COLO668 (cell line): ENCODE measurements around the gene AKR1C8.
"Not testable (repeated sequence)": the region's sequence is repeated elsewhere in the genome, so short reads cannot be mapped to it uniquely, and the experiment has no call there.

Experiments
- DNase-seq: peaks from one replicate; lab custom pipeline; 2025; ENCODE audit not compliant: unreplicated experiment; lab: John Stamatoyannopoulos, UW

Gene AKR1C8

DNA sequence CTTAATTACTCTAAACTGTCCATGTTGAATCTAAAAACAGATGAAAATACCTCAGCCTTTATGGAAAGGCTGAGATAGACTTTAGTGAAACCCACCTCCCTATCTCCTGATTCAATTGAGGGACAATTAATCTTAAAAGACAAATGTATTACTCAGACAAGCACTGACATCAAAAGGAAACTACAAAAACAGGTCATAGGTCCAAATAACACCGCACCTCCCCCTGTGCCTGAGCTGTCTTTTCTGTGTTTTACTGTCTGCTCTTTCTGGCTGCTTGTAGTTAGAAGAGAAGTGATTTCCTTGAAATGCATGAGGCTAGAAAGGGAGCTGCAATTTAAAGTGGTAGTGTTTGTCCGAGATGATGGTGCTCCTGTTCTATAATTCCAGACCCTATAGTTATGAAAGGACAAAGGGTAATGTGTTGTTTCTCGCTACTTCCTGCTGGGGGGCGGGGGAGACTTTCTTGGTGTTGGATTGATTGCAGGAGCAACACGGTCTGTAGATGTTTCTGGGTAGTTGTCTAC is 16.0 kb downstream of the AKR1C8 start:
- DNase-seq, result no peak

DNA sequence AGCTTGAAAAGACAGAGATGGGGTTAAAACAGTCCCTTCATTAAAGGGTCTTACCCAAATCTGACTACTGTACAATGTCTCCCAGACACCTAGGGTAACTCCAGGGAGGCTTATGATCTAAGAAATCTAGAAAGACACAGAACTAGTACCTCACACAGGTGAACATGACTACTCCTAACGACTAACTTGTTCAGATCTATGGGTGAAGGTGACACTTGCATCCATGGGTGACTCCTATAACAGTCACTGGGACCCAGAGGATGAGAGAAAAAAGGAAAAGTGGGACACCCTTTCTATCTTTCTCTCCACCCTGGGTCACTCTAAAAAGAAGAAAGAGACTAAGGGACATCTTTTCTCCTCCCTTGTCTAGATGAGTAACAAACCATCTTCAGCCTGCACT is 19.2 kb downstream of the AKR1C8 start:
- no peak for DNase-seq

DNA sequence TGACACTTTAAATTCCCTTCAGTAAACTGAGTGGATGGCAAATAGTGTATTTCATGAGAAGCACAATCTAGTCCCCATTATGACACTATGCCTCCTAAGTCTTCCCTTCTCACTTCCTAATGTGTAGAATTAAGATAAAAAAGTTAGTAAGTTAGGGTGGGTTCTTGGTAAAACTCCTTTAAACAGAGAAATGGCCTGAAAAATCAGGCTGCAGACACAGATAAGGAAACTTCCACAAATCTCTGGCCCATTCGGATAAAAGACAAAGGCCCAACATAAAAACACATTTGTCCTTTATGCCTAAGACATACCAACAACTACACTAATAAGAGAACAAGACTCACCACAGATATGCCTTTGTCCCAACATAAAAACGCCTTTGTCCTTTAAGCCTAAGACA is 21.5 kb downstream of the AKR1C8 start:
- no peak for DNase-seq

DNA sequence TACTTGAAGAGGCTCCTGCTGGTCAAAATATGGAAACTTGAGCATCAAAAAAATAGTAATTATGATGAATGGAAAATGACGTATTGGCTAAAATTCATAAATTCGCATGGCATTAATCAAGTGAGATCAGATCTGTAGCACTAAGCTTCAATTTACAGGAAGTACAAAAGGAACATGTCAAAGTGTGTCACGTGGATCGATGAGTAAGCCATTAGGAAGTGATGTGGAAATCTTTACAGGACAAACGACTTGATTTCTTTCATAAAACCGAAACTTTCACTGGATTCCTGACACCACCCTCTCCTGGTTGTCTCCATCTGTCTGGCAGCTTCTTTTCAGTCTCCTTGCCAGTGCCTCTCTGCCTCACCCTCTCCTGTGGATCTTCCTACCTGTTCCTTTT is 25.8 kb downstream of the AKR1C8 start:
- no peak for DNase-seq

DNA sequence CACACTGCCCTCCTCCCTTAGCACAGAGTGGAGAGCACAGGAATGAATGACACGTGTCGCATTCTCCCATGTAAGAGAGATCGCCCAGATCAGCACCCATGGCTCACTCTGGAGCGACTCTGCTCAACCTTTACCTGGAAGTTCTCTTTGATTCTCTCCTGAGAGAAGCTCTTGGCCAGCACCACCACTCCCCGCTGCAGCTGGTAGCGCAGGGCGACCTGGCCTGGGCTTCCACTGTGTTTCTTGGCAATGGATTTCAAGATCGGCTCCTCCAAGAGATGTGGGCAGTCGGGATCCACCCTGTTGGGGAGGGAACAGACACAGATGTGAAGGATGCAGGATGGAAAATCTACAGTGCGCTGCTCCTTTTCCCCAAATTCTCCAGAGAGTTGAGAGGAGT is 27.4 kb downstream of the AKR1C8 start:
- no peak for DNase-seq

DNA sequence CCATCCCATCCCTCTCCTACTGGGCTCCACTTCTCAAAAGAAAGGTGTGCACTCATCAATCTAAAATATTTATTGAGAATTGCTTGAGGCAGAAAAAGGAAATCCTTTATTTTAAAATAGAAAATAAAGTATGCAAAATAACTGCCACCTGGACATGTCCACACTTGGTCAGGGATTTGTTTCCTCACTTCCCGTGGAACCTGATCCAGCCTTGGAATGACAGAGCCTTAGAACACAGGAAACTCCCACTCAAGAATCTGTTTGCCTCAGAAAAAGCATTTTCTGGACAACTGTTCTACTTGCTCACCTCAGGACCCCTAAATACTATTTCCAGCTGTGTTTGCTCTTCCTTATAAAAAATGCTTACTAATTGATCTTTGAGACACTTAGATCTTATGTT is 29.0 kb downstream of the AKR1C8 start:
- DNase-seq, result no peak

DNA sequence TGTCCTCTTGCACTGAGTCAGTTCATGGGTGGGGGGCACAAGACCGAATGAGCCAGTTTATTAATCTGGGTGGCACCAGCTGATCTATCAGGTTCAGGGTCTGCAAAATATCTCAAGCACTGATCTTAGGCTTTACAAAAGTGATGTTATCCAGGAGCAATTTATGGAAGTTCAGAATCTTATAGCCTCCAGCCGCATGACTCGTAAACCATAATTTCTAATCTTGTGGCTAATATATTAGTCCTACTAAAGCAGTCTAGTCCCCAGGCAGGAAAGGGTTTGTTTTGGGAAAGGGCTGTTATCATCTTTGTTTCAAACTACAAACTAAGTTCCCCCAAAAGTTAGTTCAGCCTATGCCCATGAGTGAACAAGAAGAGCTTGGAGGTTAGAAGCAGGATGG is 33.9 kb downstream of the AKR1C8 start:
- DNase-seq, result no peak

DNA sequence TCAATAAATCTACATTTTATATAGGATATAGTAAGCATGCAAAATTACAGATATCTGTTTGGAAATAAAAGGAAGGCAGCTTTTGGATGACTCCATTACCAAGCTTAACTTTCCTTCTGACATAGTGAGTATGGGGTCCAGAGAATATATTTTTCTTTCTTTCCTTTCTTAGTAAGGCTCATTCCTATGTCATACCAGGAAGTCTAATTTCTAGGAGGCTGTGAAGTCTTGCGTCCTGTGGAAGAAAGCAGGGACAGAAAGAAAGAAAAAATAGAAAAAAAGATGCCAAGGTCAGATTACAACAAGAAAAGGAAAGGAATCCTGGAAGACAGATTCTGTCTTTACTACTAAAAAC is 36.3 kb downstream of the AKR1C8 start:
- DNase-seq, result no peak

DNA sequence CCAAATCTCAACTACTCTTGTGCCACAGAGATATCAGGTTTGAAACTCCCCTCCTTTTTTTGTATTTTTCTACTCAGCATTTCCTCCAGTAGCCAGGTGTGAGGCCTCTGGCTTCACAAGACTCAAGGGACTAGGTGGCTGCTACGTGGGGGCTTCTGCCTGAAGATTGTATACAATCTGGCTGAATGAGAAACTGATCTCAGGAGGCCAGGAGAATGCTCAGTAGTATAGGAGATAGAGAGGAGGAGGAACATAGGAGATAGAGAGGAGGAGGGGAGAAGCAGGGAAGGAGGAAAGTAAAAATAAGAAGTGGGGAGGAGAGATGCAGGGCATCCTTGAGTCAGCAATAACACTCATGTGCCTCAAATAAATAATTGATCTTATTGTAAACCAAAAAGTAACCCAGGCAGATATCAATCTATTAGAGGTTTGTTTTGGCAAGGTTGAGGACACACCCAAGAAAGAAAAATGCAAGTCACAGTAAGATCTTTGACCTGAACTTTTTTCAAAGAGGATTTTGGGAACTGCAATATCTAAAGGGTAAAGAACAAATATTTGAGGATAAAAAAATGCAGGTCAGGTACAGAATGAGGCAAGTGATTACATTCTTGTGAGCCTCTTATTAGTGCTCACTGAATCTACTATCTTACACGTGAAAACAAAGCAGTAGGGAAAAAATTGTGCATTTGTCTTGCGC is 36.8 kb downstream of the AKR1C8 start:
- no peak for DNase-seq

DNA sequence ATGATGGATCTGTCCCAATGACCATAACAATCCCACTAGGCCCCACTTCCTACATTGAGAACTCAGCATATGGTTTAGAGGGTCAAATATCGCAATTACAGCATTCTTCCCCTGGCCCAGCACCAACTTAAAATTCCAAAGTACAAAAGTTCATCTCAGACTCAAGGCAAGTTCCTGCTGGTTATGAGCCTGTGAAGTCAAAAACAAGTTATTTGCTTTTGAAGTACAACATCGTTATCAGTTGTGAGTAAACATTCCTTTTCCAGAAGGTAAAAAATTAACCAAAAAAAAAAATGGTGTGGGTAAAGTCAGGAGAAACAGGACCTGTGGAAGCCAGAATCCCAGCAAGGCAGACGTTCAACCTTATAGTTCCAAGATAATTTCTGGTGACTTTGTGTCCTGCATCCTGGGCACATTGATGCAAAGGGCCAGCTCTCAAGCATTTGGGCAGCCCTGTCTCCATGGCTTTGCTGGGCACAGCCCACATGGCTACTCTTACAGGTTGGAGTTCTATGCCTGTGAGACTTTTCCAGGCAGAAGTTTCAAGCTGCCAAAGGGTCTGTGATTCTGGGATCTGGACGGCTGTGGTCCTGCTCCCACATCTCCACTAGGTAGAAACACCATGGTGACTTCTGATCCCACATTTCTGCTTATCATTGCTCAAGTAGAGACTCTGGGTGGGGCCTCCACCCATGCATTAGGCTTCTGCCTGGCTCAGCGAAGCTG is 37.5 kb downstream of the AKR1C8 start:
- no peak for DNase-seq

DNA sequence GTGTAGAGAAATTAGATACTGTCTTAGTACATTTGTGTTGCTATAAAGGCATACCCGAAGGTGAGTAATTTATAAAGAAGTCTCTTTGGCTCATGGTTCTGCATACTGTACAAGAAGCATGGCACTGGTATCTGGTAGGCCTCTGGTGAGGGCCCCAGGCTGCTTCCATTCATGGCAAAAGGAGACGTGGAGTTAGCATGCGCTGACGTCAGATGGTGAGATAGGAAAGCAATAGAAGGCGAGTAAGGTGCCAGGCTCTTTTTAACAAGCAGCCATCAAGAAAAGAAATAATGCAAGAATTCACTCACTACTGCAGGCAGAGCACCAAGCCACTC is 38.1 kb downstream of the AKR1C8 start:
- DNase-seq, result no peak

DNA sequence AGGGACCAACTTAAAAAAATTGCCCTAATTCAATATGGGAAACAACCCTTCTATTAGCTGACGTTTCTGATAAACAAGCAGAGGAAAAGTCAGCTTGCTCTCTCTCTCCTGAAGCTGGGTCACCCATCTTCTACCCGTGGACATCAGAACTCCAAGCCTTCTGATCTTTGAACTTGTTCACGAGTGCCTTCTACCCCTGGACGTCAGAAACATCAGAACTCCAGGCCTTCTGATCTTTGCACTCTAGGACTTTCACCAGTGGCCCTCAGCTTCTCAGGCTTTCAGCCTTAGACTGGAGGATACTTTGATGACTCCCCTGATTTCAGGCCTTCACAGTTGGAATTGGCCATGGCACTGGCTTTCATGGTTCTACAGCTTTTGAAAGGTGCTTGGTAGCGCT is 41.8 kb downstream of the AKR1C8 start:
- no peak for DNase-seq

DNA sequence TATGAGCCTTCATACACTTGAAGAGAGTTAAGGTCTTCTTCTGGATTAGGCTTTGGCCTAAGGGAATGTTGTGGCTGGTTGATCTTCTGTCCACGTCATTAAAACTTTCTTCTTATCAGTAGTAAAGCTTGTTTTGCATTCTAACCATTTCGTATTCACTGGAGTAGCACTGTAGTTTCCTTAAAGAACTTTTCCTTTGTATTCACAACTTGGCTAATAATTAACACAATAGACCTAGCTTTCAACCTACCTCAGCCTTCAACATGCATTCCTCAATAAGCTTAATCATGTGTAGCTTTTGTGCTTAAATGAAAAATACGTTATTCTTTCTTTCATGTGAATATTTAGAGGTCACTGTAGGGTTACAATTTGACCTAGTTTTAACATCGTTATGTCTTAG is 42.8 kb downstream of the AKR1C8 start:
- DNase-seq, result no peak

DNA sequence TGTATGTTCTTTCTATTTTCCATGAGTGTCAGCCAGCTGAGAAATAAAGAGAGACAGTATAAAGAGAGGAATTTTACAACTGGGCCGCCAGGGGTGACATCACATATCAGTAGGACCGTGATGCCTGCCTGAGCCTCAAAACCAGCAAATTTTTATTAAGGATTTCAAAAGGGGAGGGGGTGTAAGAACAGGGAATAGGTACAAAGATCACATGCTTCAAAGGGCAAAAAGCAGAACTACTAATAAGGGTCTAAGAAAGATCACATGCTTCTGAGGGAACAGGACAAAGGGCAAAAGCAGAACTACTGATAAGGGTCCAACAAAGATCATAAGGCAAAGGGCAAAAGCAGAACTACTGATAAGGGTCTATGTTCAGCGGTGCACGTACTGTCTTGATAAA is 47.3 kb downstream of the AKR1C8 start:
- DNase-seq, result not testable (repeated sequence)

DNA sequence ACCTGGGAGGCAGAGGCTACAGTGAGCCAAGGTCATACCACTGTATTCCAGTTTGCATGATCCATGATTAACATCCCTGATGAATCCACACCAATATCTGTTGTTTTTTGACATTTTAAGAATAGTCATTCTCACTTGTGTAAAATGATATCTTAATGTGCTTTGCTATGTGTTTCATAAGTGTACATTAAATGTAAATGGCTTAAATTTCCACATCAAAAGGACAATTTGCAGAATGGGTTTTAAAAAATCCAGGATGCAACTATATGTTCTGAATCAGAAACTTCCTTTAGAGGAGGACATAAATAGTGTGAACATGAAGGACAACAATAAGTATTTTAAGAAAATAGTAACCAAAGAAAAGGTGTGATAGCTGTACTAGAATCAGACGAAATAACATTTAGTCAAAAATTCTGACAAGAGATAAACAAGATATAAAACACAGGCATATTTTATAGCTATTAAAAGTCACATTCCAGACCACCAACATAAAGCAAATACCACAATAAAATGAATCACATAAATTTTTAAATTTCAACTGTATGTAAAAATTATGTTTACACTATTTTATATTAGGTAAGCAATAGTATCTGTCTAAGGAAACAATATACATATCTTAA is 48.4 kb downstream of the AKR1C8 start:
- DNase-seq, result no peak

DNA sequence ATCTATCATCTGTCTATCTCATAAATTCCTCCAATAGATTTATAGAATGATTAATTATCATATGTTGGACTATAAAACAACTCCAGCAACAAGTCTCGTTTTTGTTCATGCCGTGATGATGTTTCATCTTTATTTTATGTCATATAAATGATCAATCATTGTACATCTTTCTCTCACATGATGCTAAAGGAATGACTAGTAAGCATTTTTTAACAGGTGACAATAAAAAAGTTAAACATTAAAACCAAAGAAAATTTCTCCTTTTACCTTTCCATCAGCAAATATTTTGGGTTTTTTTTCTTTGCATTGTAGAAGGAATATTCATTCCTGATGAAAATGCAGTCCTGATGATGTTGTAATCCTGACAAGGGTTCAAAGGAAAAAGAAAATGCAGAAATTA is 49.4 kb downstream of the AKR1C8 start:
- no peak for DNase-seq

DNA sequence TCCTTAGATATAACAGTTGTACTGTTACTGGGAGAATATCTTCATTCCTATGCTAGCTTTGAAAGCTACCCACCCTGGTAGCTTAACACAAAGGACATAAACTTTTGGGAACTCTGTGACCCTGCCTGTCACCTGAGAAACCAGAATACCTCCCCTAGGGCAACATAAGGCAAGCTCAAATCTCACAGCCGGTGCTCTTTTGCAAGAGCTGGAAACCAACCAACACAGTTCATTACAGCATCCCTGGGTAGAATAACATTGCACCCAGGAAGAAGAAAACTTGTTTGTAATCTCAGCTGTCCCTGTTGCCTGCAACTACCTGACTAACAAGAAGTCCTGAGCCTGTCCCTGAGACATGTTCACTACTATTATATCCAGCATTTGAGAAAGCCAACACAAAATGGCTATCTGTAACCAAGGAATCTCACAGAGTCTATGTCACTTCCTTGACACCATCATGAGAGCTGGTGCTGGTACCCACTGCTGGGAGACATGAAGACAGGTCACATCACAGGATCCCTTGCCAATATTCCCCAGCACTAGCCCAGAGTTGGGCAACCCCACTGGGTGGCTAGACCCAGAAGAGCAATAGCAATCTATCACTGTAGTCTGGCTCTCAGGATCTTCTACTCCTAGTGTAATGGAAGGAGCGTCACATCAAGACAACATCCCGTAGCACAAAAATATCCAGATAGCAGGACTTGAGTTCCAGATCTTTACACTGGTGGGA is 59.5 kb downstream of the AKR1C8 start:
- no peak for DNase-seq

DNA sequence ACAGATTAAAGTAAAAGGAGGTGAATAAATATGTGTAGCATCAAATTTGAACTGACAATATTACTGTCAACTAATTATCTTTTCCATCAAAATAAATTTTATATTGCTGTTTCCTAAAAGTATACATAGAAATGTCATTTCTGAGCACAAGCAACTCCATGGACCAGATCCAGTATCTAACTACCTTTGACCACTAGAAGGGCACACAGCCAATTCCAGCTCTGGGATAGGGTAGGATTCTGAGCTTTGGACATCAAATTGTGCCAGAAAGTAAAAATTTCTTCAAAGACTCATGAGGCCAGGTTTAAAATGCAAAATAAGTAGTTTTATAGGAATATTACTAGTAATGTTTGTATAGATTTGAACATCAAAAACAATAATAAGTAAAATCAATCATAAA is 61.1 kb downstream of the AKR1C8 start:
- DNase-seq, result no peak

DNA sequence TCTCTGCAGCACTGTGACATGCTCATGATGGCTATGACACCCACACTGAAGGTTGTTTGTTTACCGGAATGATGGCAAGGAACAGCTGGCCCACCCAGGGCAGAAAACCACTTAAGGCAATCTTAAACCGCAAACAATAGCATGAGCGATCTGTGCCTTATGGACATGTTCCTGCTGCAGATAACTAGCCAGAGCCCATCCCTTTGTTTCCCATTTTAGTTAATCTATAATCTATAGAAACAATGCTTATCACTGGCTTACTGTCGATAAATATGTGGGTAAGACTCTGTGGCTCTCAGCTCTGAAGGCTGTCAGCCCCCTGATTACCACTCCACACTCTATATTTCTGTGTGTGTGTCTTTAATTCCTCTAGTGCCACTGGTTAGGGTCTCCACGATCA is 65.0 kb downstream of the AKR1C8 start:
- not testable (repeated sequence) for DNase-seq

DNA sequence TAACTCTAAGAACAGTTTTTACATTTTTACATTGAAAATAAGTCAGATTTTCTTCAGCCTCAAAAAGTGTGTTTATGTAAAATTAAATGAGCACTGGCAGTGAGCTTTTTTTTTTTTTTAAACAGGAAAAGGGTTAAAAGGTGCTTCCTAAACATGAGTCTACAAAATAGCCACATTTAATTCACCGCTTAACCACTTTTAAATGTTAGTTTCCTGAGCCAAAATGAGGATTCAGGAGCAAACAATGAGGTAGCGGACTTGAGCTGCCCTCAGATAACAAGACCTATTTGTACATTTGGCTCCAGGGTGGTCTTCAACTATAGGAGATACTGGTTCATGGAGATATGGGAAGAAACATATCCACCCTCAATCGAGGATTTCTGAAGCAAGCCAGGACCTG is 67.9 kb downstream of the AKR1C8 start:
- DNase-seq, result no peak

DNA sequence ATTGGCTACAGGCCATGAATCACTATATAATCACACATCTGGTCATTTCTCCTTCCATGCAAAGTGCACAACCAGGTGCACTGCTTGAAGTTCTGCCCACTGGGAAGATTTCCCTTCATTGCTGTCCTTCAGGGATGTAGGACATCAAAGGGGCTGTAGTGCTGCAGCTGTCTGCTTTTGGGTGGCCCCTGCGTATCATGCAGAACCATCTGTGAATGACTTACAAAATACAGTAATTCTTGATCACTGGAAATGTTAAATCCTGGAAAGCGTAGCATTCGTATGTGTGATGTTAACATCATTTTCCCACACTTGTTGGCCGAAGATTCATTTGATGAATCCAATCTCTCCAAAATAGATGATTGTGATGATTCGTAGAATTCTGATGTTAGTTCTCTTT is 68.3 kb downstream of the AKR1C8 start:
- no peak for DNase-seq

DNA sequence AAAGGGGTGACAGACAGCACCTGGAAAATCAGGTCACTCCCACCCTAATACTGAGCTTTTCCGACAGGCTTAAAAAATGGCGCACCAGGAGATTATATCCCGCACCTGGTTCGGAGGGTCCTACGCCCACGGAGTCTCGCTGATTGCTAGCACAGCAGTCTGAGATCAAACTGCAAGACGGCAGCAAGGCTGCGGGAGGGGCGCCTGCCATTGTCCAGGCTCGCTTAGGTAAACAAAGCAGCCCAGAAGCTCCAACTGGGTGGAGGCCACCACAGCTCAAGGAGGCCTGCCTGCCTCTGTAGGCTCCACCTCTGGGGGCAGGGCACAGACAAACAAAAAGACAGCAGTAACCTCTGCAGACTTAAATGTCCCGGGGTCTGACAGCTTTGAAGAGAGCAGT is 75.1 kb downstream of the AKR1C8 start:
- DNase-seq, result not testable (repeated sequence)
